Activated CD8-positive, alpha-beta memory T cell treated with anti-CD3 and anti-CD28 coated beads, Interleukin-2, amount 50 U/mL, for 24 hours (primary cell): Measurements from ENCODE around the gene SRSF3.
"Not testable (repeated sequence)": the region's sequence is repeated elsewhere in the genome, so short reads cannot be mapped to it uniquely, and the experiment has no call there.

Experiments used
- DNase-seq: peaks from one replicate; pipeline ENCODE4 v3.0.0-alpha.2; 2020; ENCODE audit errors: extremely low read depth

Gene SRSF3

DNA sequence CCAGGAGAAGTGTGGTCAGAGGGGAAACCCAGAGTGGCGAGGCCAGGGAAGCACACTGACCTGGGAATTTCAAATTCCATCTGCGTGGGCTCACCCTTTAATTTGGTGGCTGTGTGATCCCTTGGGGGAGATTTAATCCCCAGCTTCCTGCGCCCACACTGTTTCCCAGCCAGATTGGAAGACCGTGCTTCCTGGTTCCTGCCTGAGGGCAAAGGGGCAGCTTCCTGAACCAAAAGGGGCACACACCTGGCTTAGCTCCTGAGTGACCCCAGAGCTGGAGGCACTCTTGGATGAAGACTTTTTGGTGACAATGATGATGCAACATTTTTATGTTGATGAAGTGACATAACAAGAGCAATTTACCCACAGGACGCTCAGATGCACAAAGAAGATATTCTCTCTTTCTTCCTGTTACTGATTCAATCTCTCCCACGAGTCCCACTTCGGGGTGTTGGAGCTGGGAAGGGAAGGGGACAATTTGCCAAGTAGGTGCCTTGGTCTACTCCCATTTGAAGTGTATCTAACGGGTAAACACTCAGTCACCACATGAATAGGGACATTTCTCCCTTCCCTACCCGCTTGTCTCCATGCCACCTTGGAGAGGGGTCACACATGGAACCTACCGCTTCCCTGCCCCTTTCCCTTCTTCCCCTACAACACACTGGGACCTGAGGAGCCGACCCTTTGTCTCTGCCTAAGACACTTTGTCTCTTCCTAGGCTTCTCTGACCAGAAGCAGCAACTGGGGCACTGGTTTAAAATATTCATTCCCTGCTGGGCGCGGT lies 55.7 kb downstream of the SRSF3 start:
- DNase-seq = no peak

DNA sequence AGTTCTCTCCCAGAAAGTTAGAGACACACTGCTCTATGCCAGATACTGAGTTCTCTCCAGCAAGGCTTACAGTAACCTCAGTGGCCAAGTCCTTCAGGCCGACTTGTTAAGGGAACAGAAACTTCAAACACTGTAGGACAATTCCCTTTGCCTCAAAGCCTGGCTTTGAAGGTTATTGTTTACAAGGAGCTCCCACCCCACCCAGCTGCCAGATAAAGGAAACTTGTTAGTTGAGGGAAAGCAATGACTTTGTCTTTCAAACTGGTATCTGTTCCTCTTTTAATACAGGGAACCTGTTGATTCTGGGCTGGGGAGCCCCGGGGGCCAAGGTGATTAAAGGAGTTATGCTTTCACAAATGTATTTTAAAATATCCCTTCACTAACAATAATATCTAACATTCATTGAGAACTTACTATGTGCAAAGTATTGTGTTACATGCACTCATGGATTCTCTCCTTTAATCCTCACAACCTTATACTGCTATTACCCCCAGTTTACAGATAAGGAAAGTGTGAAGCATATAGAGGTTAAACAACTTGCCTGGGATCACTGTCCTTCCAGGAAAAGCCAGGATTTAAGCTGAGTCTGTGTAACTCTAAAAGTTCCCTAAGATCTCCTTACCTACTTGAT lies 56.8 kb downstream of the SRSF3 start:
- DNase-seq = no peak

DNA sequence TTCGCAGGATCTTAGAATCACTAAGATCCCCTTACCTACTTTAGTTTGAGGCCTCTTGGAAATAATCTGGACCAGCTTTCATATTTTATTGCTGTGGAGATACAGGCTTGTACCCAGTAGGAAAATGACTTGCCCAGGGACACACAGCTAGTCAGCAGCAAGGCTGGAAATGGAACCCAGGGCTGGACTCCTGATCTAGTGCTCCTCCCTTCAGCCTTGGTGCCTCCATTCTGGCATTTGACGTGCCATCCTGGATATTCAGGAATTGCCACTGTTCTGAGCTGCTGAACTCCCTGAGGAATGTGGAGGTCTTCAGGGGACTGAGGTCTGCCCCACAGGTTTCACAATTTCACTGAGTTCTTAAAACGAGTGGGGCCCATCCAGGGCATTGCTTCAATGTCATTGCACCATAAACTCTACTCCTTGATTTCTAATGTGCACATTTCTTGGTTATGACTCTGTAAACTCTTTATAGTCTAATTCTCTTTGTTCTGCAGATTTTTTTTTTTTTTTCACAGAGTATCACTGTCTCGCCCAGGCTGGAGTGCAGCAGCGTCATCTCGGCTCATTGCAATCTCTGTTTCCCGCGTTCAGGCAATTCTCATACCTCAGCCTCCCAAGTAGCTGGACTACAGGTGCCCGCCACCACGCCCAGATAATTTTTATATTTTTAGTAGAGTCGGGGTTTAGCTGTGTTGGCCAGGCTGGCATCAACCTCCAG lies 57.7 kb downstream of the SRSF3 start:
- no peak for DNase-seq

DNA sequence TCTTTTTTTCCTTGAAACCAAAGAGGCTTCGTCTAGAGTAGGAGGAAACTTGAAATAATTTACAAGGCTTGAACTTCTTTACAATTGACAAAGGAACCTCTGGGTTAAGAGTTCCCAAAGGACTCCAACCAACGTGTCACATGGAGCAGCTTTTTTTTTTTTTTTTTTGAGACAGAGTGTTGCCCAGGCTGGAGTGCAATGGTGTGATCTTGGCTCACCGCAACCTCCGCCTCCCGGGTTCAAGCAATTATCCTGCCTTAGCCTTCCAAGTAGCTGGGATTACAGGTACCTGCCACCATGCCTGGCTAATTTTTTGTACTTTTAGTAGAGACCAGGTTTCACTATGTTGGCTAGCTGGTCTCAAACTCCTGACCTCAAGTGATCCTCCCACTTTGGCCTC lies 60.3 kb downstream of the SRSF3 start:
- DNase-seq = not testable (repeated sequence)
